NCI-H1048 (cell line): ENCODE results near the gene SENP3.
A peak's percentile ranks its signal among the peaks of the same experiment; 100 is the strongest.

ENCODE experiments used
- DNase-seq: peaks from one replicate; lab custom pipeline; 2025; lab: John Stamatoyannopoulos, UW

SENP3 gene

GRCh38 chr17:7577327-7578199 lies 15.8 kb downstream of the SENP3 start:
- no peak for DNase-seq

- no peak for DNase-seq
Measured at GRCh38 chr17:7579001-7579833, 17.5 kb downstream of the SENP3 start, which contains the start of gene CD68. CD68 (plus strand) TSS chr17:7579638; CDS start chr17:7579678, 40 bp downstream.

GRCh38 chr17:7579834-7580603 lies 18.3 kb downstream of the SENP3 start:
- DNase-seq: no peak

- DNase-seq: no peak
Measured at GRCh38 chr17:7580604-7581575, 19.2 kb downstream of the SENP3 start.

GRCh38 chr17:7582396-7583252 lies 20.9 kb downstream of the SENP3 start:
- no peak for DNase-seq

GRCh38 chr17:7583253-7584109 lies 21.8 kb downstream of the SENP3 start, which contains the start of gene MPDU1:
MPDU1 (plus strand) TSS chr17:7583852; CDS start chr17:7583863, 11 bp downstream.
- peak; percentile 96 for DNase-seq

GRCh38 chr17:7586673-7587419 lies 25.1 kb downstream of the SENP3 start:
- no peak for DNase-seq

- DNase-seq: no peak
Measured at GRCh38 chr17:7587420-7588151, 25.9 kb downstream of the SENP3 start.

- DNase-seq: no peak
Measured at GRCh38 chr17:7588553-7589203, 27.0 kb downstream of the SENP3 start.

GRCh38 chr17:7589204-7589868 lies 27.6 kb downstream of the SENP3 start:
- no peak for DNase-seq

GRCh38 chr17:7589891-7590691 lies 28.4 kb downstream of the SENP3 start, which contains the start of gene SOX15:
SOX15 (minus strand) TSS chr17:7590094; CDS start chr17:7589676, 418 bp downstream.
- DNase-seq: no peak

- DNase-seq: no peak
Measured at GRCh38 chr17:7590743-7591142, 29.0 kb downstream of the SENP3 start.

- no peak for DNase-seq
Measured at GRCh38 chr17:7591596-7591995, 29.9 kb downstream of the SENP3 start.

- no peak for DNase-seq
Measured at GRCh38 chr17:7592422-7593021, 30.8 kb downstream of the SENP3 start.

GRCh38 chr17:7593296-7593695 lies 31.6 kb downstream of the SENP3 start:
- DNase-seq: no peak
